DMS53 treated with DMSO at 0.1 percent for 48 hours (cell line): ENCODE measurements around the gene WDR55.
A peak's percentile ranks its signal among the peaks of the same experiment; 100 is the strongest.
"Not testable (repeated sequence)": the region's sequence is repeated elsewhere in the genome, so short reads cannot be mapped to it uniquely, and the experiment has no call there.

Experiments used
- DNase-seq: peaks from one replicate; lab custom pipeline; 2025; ENCODE audit not compliant: unreplicated experiment; lab: John Stamatoyannopoulos, UW

Gene WDR55

DNA sequence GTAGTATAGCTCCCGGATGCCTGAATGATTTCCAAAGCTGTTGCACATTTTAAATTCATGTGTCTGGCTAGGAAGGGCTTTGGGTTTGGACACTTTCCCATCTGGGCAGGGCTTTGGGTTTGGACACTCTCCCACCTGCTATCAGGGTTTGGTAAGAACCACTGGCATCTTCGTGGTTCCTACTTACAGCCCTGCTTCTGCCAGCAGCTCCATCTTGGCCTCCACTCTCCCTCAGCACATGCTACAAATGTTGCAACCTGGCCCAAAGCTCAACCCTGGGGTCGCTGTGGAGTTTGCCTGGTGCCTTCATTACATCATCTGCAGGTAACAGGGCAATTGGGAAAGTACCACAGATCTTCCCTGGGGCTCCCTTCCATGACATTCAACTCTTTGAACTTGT is 22.0 kb upstream of the WDR55 start:
- DNase-seq = no peak

DNA sequence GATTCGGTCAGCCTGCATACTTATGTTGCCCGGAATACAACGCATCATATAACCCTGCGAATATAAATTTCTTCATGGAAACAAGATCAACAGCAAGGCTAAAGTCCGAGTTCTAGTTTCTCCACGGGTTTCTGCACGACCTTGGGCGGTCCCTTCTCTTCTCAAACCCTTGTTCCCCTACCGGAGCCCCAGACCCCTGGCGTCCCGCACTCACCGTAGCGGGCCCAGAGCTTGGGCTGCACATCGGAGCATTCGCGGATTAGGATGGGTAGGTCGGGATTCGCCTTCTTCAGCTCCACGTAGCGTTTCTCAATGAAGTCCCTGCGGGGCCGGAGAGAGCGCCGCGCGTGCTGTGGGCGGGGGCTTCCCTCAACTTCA is 17.7 kb upstream of the WDR55 start:
- no peak for DNase-seq

DNA sequence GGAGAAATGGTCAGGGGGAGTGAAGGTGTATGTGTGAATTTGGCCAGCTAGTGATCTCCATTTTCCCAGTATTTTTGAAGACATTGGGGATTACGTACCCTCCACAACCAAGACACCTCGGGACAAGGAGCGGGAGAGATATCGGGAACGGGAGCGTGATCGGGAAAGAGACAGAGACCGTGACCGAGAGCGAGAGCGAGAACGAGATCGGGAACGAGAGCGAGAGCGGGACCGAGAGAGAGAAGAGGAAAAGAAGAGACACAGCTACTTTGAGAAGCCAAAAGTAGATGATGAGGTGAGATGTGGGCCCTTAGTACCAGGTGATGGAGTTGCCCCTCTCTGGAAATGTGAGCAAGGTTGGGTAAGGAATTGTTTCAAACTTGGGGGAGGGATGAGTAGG is 5.8 kb upstream of the WDR55 start:
- DNase-seq = no peak

DNA sequence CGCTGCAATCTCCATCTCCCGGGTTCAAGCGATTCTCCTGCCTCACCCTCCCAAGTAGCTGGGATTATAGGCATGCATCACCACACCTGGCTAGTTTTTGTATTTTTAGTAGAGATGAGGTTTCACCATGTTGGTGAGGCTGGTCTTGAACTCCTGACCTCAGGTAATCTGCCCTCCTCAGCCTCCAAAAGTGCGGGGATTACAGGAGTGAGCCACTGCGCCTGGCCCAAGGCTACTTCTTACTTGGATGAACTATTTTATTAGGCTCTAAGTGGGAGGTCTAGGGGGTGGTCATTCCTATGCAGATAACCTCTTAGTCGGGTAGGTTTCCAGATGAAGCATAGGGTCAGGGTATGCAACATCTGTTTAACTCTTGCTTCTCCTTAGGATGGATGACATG is 4.3 kb upstream of the WDR55 start:
- not testable (repeated sequence) for DNase-seq

DNA sequence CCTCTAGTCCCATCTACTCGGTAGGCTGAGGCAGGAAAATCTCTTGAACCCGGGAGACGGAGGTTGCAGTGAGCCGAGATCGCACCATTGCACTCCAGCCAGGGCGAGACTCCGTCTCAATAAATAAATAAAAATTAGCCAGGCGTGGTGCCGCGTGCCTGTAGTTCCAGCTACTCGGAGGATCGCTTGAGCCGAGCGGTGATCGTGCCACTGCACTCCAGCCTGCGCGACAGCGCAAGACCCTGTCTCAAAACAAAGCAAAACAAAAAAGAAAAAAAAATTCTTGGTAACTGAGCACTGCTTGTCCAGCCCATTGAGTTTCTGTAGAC is 710 bp upstream of the WDR55 start:
- DNase-seq = no peak

DNA sequence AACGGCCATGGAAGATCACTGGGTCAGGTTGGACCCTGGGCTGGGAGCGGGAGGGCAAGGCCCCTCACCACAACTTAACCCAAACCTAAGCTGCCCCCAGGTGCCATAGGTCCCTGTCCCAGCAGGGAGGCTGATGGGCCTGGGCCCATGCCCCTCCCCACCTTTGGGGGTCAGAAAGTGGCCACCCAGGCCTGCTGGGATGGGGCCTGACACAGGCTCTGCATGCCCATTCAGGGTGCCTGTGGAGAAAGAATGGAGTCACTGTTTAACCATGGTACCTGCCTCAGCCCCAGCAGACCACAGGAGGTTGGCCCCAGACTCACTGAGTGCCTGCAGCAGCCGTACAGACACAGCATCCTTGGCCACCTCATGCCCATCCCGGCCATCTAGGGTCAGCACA is 6.3 kb downstream of the WDR55 start:
- not testable (repeated sequence) for DNase-seq

DNA sequence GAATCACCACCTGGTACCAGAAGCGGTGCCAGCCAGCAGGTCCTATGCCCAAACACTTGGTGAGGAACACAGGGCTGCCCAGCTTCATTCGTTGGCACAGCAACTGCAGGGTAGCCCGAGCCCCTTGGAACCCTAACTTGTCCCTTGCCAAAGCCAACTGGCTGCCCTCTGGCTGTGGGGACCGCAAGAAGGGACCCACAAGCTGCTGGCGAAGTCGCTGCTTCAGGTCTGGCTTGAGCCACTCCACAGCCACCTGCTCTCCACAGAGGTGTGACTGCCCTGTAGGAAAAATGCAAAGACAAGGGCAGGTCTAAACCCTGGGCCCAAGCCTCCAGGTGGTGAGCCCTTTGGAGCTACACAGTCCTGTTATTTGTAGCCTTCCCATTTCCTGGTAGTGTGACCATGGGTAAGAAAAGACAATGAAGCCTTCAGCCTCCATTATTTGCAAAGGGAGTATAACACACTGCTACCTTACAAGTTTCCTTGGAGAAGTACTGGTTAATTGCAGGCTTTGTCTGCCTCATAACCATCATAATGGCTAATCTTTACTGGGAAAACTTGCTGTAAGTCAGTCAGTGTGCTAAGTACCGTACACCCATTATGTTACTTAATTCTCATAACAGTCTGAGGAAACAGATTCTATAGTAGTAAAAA is 6.9 kb downstream of the WDR55 start:
- no peak for DNase-seq

DNA sequence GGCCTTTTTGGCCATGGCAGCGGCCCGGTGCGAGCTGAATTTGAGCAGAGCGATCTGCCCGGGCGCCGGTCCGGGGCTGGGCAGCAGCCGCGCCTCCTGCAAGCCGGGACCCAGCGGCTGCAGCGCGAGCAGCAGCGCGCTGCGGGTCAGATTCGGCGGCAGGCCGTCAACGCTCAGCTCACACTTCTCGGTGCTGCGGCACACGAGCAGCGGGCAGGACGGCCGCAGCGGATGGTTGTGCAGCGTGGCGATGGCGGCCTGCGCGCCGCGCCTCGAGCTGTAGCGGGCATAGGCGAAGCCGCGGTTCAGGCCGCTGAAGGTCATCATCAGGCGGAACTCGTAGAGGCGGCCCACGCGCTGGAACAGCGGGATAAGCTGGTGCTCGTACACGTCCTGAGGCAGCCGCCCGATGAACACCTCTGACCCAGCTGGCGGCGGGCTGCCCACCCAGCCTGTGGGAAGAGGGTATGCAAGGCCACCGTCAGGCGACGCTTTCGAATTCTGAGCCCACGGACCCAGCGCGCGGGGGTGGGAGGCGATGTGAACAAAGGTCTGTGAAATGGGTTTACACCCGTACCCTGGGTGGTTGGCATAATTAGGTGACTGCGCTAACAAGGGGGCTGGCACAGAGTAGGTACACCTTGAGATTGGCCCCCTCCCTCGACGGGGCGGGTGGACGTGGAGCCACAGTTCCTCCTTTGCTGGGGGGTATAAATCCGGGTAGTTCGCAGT is 7.9 kb downstream of the WDR55 start:
- peak; percentile 8 for DNase-seq

DNA sequence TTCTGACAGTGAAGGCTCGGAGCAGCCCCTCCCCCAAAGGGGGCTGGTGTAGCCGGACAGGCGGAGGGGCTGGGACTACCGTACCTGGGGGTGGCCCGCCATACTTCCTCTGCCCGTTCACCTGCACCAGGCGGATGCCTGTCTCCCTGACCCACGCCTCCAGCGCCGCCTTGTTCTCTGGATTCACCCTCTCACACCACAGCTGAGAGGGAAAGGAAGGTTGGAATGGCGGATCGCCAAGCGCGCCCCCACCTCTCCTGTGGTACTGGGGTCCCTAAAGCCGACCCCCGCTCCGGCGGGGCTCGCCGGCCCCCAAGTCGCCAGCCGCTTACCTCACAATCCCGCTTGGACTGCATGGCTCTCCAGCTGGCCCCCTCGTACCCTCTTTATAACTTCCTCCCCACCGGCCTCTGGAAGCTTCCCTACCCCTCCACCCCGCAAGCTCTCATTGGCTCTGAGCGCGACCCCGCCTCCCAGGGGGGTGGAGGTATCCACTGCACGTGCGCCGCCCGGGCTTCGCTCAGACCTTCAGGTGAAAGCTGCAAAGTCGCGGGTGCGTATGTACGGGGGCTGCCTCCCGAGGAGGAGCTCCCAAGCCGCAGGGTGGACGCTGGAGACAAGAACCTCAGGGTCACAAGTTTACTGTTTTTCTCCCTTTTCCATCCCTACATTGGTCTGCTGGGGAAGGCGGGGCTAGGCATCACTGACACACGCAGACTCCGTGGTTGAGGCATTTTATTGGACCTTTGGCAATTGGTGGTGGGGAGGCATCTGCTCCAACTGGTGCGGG is 8.7 kb downstream of the WDR55 start, which contains the start of gene DND1:
Gene DND1 (minus strand): TSS at position 390 of the 790 bp plus-strand sequence. CDS start 34 bp downstream, at position 356.
- no peak for DNase-seq

DNA sequence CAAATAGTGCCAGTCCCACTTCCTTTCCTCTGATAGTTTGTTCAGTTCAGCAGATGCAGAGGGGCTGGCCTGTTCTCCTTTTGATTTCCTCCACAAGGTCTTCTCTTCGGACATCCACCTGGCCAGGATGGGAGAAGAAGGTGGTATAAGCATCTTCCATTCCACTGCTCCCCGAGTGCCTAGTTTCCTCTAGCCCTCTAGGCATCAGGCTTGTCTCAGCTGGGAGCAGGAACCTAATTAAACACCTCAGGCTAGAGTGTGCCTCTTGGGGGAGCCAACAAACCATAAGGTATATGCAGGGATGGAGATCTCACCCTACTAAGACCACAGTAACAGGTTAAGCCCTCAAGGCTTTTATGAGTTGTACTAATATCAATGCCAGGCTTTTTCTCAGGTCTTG is 9.5 kb downstream of the WDR55 start:
- no peak for DNase-seq

DNA sequence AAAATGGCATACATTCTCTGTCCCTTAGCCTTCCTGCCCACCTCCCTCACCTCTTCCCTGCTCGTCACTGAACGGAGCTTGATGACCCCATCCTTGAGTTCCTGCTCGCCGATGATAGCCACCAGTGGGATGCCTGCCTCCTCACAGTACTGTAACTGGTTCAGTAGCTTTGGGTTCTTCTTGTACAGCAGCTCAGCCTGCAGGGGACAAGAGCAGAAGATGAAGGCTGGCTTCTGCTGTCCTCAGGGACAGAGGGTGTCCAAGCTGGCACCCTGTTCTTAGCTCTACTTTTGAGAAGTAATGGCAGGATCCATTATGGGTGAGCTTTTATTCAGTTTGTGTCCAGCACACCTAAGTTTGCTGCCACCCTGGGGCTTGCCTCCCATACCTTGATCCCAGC is 9.9 kb downstream of the WDR55 start:
- DNase-seq = no peak

DNA sequence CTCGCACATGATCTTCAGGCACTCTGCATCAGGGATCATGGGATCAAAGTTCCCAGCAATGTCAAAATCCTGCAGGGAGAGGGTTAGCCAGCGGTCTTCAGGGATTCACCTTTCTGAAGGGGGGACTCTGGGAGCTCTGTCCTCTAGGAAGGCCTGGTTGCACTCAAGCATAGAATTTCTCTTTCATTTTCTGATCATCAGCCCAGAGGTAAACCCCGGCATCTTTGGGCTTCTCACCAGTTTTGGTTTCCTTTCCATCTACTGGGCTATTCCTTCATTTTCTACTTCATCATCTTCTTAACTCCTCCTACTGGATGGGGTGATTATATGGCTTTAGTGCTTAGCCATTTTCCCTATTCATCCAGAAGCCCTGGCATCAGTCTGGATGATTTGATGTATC is 13.2 kb downstream of the WDR55 start:
- DNase-seq = no peak

DNA sequence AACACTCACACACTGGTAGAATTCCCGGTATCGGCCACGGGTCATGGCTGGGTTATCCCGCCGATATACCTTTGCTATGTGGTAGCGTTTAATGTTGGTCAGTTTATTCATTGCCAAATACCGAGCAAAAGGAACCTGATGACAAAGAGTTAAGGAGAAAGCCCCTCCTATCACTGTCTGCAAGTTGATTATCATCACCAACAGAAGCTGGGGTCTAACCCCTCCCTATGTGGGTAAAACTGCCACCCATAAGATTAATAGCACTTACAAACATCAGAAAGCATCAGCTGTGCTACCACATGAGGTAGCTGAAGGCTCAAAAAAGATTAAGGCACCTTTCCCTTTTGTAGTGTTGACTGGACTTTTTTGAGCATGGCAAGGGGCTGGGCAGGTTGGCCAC is 14.3 kb downstream of the WDR55 start:
- DNase-seq = no peak

DNA sequence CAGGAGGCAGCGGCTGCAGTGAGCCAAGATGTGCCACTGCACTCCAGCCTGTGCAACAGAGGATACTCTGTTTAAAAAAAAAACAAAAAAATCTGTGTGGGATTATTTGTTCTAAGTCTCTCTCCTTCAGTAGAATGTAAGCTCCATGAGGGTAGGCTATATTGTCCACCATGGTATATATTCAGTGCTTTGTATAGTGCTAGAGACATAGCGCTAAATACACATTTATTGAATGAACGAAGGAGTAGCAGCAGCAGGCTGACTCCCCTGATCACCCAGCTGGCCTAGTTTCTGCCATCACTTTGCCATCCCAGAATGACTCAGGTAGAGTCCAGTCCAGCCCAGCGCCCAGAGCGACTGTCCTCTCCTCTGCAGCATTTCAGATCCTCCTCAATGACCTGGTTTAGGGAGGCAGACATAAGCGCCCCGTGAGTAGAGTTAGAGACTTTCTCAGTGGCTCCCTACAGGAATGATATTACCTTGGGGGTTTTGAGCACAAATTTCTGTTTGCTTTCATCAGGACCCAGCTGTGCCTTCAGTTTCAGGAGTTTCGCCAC is 25.8 kb downstream of the WDR55 start:
- no peak for DNase-seq

DNA sequence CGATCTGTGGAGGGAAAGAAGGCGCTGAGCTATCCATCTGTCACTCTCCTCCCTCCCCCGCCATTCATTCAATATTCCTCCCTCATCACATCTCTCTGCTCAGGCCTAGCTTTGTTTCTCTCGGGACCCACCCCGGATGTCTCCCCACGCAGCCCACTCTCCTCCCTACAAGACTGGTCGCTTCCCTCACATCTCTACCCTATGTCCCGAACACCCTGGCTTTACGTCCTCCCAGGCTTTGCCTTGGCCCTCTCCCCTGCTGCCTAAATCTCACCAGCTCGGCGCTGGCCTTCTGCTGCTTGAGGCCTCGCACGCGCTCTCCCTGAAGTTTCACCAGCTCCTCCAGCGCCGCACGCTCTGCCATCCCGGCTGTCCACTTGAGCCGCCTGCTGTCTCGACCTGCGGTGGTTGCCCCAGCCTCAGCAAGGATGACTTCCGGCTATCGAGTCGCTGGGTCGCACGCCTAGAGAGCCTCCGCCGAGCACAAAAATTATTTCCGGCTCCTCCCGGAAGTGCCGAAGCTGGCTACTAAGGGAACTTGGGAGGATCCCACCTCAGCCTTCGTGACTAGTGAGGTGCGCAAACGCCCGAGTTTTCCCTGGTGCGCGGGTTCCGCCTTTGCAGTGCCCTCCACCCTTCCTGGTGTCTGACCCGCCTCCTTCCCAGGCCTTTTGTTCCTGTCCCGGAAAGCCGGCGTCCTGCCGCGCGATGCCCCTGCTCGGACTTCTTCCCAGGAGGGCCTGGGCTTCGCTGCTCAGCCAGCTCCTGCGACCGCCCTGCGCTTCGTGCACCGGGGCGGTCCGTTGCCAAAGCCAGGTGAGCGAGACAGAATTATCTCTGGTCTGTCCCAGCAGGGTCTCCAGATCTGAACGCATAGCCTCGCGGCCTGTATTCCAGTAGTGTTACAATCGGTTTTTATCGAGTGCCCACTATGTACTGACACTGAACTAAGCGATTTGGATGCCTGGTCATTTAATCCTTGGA is 26.5 kb downstream of the WDR55 start, which contains the start of the genes HARS1 and HARS2:
Gene HARS1 (minus strand): TSS at position 430 of the 984 bp plus-strand sequence. CDS start 66 bp downstream, at position 364.
Gene HARS2 (plus strand): TSS at position 515 of the 984 bp plus-strand sequence. CDS start 194 bp downstream, at position 709.
- DNase-seq = peak; percentile 90

DNA sequence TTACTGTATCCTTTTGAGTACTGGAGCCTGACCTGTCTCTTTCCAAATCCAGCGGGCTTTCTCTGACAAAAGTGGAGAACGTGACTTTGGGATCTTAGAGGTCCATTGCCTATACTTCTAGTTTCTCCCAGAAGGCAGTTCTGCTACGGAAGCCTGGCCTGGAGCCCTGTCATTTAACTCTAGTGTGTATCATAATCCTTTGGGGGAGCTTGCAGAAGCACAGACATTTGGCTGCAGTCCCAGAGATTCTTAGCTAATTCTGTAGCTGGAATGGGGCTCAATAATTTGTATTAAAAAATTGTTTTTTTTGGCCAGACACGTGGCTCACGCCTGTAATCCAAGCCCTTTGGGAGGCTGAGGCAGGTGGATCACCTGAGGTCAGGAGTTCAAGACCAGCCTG is 29.6 kb downstream of the WDR55 start:
- DNase-seq = no peak

DNA sequence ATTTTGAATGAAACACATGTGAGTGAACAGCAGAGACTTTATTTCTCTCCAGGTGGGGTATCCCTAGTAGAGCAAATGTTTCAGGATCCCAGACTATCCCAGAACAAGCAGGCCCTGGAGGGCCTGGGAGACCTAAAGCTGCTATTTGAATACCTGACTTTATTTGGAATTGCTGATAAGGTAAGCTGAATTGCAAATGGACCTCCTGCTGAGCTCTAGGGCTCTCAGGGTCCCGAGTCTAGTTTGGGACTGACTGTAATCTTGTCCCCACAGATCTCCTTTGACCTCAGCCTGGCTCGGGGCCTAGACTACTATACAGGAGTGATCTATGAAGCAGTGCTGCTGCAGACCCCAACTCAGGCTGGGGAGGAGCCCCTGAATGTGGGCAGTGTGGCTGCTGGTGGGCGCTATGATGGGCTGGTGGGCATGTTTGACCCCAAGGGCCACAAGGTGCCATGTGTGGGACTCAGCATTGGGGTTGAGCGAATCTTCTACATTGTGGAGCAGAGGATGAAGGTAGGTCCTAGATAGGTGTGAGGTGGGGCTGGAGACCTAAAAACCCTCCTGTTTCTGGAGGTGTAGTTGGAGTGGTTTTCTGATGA is 32.3 kb downstream of the WDR55 start:
- DNase-seq = no peak

DNA sequence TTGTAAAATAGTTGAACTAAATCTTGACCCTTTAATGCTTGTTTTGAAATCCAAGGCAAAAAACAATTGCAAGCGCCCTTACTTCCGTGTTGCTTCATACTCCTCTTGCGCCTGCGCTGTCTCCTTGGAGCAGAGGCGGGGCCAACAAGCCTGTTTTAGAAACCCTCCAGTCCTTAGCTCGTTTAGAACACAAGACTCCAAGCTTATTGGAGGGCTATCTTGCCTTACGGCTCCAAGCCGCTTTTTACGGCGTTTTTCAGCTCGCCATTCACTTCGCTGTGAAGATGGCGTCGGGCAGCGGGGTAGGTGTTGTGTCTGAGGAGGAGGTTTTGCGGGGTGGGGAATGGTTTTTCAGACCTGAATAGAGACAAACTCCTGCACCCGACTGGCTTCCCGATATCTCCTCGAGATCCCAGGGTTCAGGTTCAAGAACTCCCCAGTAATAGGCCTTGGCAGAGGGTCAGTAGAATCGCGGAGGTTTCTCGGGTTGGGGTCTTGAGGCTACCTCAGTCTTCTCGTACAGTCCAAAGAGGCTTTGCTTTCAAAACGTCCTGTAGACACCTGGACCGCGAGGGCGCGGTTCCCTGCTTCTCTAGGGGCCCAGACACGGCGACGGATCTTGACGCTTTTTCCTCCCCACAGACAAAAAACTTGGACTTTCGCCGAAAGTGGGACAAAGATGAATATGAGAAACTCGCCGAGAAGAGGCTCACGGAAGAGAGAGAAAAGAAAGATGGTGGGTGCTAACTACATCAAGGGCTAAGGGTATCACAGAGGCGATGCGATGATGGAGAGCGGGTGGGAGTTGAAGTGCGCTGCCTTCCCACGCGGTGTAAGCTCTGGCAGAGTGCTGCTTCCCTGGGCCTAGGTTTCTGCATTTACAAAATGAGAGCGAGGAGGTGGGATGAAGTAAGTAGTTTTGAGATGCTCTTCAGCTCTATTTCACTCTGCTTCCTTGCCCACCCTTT is 35.8 kb downstream of the WDR55 start, which contains the start of gene ZMAT2:
Gene ZMAT2 (plus strand): TSS at position 271 of the 968 bp plus-strand sequence. CDS start 14 bp downstream, at position 285.
- DNase-seq = peak; percentile 98

DNA sequence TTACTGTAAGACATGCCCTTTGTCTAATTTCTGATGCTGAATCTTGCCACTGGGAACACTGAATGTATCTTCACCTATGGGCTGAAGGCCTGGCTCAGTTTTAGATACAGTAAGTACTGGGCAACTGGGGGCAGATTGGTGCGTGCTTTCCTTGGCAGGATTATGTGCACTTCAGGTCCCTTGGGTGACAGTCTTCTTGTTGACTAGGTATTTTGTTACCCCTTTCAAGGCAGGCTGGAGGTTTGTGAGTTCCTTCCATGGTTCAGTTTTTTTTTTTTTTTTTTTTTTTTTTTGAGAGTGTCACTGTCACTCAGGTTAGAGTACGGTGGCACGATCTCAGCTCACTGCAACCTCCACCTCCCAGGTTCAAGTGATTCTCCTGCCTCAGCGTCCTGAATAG is 43.1 kb downstream of the WDR55 start:
- no peak for DNase-seq
